ENCODE results near the gene SLC25A1. TPM values are rescaled to one million over a fixed set of nuclear protein-coding genes. Genes with fewer than 3 reads are reported as not detected.
"Not testable (repeated sequence)": the region's sequence is repeated elsewhere in the genome, so short reads cannot be mapped to it uniquely, and the experiment has no call there.

The SLC25A1 gene
- total RNA-seq, 1 donor from 2014 or later, result 22.2 TPM

DNA sequence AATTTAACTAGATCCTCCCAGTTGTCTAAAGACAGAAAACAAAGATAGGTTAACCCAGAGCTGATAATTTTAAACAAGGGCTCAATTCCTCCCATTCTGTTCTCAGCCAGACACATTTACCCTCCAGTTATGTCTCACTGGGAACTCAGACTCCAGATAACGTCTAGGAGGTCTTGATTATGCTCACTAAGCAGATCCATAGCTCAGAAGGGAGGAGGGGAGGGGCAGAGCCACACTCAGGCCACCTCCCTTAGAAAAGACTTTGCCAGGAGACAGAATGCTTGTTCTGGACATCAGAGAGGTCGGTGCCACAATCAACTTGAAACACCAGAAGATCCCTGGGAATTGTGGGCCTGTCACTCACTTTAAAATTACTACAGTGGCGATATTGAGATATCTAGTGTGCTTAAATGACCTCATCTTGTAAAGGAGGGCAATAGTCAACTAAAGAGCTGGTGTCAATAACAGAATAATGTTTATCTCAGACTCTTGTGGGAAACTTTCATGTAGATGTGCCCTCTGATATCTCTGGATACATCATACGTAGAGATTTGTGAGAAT is 29.8 kb upstream of the SLC25A1 start:
- no peak for DNase-seq (ENCODE audit: low spot score)
- intact Hi-C loops (cut with DNase I), result loop anchor here (10.0 kb wide), 1 partner anchor 64 kb away; the partner anchor contains the start of gene ESS2

DNA sequence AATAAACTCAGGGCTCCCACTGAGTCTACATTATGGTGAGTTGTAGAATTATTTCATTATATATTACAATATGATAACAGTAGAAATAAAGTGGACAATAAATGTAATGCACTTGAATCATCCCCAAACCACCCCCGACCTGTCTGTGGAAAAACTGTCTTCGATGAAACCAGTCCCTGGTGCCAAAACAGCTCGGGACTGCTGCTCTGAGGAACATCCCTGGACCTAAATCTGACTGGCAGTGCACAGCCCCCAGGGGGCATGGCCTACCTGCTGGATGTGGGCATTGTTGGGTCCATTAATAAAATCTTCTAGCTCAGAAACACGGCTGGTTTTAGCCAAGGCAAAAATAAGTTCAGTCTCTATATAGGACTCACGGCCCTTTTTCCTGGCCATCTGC is 29.3 kb upstream of the SLC25A1 start:
- DNase-seq (ENCODE audit: low spot score), result no peak
- intact Hi-C loops (cut with DNase I), result loop anchor here (10.0 kb wide), 1 partner anchor 63 kb away; the partner anchor contains the start of gene ESS2

DNA sequence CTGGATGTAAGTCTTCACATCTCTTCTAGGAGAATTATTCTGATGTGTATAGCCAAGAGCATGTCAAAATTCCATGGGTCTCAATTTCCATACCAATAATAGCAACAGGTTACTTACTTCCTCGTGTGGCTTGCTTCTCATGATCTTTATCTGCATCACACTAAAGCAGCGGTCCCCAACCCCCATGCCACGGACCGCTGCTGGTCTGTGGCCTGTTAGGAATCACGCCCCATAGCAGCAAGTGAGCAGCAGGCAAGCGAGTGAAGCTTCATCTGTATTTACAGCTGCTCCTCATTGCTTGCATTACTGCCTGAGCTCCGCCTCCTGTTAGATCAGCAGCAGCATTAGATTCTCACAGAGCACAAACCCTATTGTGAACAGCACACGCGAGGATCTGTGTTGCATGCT is 28.9 kb upstream of the SLC25A1 start:
- DNase-seq (ENCODE audit: low spot score), result no peak
- intact Hi-C loops (cut with DNase I), result loop anchor here (10.0 kb wide), 1 partner anchor 63 kb away; the partner anchor contains the start of gene ESS2

DNA sequence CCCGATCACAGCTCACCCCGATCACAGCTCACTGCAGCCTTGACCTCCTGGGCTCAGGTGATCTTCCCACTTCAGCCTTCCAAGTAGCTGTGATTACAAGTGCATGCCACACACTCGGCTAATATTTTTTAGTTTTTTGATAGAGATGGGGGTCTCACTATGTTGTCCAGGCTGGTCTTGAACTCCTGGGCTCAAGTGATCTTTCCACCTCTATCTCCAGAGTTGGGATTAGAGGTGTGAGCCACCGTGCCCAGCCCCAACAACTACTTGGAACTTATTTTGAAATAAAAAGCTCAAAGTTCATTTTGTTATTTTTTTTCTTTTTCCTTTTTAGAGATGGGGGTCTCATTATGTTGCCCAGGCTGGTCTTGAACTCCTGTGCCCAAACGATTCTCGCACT is 27.8 kb upstream of the SLC25A1 start:
- intact Hi-C loops (cut with DNase I), result loop anchor here (10.0 kb wide), 1 partner anchor 61 kb away; the partner anchor contains the start of gene ESS2
- no peak for DNase-seq (ENCODE audit: low spot score)

DNA sequence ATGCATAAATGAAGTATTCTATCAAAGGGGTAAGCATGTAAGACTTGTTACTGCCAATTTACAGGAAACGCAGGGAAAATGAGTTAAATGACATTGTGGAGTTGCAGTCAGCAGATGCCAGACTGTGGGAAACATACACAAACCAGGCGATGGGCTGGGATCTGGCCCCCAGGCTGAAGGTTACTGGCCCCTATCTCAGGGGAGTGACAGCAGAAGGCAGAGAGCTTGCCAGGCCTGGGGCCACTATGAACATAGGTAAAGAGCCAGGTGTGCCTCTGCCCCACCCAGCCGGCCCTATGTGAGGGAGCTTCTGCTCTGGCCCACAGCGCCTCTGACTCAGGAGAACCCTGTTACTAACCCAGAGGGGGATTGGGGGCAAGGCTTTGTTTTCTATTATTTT is 26.1 kb upstream of the SLC25A1 start:
- no peak for DNase-seq (ENCODE audit: low spot score)
- intact Hi-C loops (cut with DNase I), result loop anchor here (10.0 kb wide), 1 partner anchor 60 kb away; the partner anchor contains the start of gene ESS2

DNA sequence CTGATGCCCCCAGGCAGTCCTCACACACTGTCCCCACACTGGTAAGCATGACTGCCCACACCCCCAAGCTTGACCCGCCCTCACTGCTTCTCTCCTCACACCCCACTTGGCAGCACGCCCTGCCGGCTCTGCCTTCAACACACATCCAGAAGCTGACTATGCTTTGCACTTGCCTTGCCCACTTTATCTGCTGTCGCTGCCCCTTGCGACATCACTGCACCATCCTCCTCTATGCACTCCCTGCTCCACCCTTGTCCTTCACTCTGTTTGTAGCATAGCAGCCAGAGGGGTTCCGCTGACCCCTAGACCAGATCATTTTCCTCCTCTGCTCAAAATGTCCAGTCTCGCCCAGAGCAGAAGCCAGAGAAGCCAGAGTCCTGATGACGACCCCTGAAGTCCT is 25.3 kb upstream of the SLC25A1 start:
- intact Hi-C loops (cut with DNase I), result loop anchor here (10.0 kb wide), 1 partner anchor 59 kb away; the partner anchor contains the start of gene ESS2
- no peak for DNase-seq (ENCODE audit: low spot score)

DNA sequence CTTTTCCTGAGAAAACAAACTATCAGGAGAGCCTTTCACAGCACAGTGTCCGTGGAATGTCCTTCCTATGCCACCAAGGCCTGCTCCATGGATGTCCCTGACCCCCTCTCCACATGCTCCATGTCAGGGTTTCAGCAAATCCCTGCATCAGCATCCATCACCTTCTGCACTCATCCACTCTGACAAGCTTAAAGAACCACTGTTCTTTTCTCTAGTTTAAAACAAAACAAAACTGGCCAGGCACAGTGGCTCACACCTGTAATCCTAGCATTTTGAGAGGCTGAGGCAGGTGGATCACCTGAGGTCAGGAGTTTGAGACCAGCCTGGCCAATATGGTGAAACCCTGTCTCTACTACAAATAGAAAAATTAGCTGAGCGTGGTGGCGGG is 24.3 kb upstream of the SLC25A1 start:
- DNase-seq (ENCODE audit: low spot score), result not testable (repeated sequence)
- intact Hi-C loops (cut with DNase I), result loop anchor here (10.0 kb wide), 1 partner anchor 58 kb away; the partner anchor contains the start of gene ESS2

DNA sequence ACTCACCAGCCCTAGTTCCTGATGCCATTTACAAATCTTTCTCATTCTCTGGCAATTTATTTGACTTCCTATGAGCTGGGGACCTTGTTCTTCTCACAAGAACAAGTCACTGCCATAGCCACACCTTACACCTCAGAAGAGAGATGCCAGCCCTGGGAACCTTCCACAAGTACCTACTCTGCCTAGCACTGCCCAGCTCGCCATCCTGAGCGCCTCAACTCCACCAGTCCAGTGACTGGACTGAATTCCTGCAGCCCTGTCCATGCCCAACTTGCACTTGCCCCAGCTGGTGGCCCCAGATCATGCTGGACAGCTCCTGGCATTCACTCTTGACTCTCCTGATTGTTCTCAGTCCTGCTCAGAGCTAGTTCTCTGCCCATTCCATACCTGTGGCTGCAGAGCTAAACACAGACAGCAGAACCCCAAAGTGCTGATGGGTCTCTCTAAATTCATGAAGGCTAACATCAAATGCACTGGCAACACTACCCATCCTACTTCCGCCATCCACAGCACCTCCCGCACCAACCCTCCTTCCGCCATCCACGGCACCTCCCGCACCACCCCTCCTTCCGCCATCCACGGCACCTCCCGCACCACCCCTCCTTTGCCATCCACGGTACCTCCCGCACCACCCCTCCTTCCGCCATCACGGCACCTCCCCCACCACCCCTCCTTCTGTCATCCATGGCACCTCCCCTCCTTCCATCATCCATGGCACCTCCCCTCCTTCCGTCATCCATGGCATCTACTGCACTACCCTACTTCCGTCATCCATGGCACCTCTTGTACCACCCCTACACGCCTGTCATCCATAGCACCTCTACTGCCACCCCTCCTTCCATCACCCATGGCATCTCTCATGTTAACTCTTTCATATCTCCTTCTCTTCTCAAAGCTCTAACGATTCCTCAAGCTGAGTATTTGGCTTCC is 23.6 kb upstream of the SLC25A1 start:
- intact Hi-C loops (cut with DNase I), result loop anchor here (10.0 kb wide), 1 partner anchor 57 kb away; the partner anchor contains the start of gene ESS2
- no peak for DNase-seq (ENCODE audit: low spot score)

DNA sequence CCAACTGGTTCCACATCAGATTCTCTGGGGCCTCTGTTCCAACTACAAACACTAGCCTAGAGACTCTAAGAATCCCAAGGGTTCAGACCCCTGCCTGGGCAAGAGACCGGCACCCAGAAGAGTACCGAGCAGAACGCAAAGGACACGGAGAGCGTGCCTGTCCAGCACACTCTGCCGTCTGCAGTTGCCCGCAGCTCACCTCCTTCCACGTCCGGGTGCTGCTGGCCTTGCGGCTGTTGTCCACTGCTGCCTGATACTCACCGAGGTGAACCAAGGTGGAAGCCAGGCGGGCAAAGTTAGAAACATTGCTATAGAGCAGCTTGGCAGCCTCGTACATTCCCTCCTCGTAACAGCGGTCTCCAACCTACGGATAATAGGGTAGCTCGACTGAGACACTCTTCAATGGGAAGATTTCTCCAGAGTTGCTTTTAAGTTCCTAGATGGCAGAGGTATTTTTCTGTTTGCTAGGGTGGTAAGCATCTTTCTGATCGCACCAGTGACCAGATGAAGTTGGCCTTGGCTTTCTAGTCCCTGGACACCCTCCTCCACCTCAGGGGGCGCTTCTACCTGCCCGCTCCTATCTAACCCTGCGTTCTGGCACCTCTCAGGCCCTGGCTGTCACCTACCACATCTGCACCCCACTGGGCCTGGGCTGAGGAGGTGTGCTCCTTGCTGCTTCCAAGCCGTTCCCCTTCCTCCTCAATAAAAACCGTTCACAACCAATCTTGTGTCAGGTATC is 22.8 kb upstream of the SLC25A1 start:
- no peak for DNase-seq (ENCODE audit: low spot score)
- intact Hi-C loops (cut with DNase I), result loop anchor here (10.0 kb wide), 1 partner anchor 56 kb away; the partner anchor contains the start of gene ESS2

DNA sequence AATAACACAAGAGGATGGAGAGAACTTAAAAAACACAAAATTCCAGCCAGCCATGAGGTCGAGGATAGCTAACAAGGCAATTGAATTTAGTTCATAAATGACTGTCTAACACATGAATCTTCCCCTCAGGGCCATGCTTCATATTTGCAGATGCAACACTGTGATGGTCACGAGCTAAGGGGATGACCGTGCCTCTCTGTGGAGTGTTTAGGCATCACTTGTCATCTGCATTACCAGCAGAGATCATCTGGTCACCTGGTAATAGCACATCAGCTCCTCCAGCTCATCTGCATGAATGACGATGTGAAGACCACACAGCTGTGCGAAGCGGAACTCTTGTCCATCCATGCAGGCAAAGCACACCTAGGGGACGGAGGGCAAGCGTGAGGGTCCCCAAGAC is 20.9 kb upstream of the SLC25A1 start:
- DNase-seq (ENCODE audit: low spot score), result no peak
- intact Hi-C loops (cut with DNase I), result no loop called here

DNA sequence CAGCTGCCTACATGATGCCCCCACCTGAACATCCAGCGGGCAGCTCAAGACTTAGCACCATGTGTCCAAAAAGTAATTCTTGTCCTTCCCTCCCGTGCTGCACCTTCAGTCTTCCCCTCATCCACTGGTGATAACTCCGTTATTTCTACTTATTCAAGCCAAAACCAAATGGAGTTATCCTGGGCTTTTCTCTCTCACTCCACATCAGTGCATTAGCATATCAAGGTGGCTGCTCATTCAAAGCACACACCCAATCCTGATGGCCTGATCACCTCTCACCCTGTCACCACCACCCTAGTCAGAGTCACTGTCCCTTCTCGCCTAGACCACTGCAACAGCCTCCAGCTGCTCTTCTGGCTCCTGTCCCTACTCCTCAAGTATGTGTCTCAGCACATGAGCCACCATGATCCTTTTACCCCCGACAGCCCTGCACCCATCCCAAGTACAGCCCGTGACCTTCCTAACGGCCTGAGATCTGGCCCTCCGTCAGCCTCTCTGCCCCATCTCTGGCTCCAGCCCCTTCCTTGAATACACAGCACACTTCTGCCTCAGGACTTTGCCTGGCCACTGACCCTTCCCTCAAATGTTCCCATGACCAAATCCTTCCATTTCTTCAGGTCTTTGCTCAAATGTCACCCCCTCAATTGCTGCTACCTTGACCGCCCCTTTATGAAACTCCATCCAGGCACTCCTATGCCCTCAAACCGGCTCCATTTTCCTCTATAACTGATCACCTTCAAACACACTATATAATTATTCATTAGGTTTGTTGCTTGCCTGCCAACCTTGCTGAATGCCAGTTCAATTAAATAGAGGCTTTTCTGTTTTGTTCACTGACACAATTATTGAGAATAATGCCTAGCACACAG is 19.7 kb upstream of the SLC25A1 start:
- DNase-seq (ENCODE audit: low spot score), result no peak
- intact Hi-C loops (cut with DNase I), result no loop called here

DNA sequence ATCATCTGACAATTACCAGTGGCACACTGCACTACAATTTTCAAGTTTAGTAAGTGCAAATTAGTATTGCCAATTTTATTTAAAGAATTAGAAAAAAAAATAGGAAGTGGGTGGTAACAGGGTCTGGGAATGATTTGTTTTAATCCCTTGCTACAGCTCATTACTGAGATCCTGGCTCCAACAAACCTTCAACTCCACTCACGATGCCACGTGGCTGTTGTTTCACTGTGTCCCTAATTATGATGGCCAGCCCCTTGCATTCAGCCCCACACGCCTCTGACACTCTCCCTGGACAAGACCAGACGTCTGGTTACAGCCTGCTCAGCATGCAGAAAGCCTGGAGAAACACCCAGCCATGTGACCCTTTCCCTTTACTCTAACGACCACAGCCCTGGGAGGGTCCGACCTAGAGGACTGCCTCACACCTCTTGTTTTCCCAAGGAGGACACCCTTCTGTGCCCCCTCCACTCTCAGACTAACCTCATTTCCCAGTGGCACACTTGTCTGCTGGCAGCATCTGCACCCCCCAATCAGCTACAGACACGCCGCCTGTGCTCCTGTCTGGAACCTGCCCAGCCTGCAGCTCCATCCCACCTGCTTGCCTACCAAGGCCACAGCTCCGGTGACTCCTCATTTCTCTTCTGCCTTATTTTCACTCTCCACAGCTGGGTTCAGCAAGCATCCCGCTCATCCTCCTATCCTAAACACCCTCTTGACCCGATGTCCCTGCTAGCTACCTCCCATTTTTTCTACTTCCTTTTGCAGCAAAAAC is 18.5 kb upstream of the SLC25A1 start:
- intact Hi-C loops (cut with DNase I), result no loop called here
- DNase-seq (ENCODE audit: low spot score), result no peak

DNA sequence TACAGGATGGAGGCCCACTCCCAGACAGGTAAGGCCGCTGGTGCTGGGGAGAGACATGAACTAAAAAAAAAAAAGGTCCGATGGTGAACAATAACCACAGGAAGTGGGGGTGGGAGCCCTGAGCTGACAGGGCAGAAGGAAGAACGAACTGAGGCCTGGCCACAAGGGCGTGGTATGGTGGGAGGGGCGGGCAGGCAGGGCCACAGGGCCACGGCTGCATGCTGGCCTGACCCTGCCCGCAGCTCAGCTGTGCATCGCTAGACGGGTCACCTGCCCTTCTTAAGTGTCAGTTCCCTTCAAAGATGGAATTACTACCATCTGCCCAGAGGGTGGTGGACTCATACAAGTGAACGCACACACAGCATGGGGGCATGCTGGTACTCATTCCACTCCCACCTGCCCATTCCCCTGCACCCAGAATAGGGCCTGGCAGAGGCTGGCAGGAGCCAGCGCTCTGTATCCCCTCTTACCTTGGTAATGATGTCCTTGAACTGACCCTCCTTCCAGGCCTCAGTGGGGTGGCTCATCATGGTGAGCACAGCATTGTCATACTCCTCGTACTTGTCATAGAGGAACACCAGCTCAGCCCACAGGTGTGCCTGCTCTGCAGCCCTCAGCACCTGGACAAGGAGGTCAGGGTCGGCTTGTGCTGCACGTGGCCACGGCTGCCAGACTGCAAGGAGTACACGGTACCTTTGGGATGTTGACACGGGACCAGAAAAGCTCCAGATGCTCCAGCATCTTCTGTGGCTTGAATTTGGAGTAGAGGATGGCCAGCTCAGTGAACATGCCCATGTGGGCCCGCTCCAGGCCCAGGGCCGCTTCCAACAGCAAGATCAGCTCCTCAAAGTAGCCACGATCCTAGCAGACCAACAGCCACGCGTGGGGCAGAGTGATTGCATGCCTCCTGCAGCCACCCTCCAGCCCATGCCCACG is 17.5 kb upstream of the SLC25A1 start:
- intact Hi-C loops (cut with DNase I), result no loop called here
- no peak for DNase-seq (ENCODE audit: low spot score)

DNA sequence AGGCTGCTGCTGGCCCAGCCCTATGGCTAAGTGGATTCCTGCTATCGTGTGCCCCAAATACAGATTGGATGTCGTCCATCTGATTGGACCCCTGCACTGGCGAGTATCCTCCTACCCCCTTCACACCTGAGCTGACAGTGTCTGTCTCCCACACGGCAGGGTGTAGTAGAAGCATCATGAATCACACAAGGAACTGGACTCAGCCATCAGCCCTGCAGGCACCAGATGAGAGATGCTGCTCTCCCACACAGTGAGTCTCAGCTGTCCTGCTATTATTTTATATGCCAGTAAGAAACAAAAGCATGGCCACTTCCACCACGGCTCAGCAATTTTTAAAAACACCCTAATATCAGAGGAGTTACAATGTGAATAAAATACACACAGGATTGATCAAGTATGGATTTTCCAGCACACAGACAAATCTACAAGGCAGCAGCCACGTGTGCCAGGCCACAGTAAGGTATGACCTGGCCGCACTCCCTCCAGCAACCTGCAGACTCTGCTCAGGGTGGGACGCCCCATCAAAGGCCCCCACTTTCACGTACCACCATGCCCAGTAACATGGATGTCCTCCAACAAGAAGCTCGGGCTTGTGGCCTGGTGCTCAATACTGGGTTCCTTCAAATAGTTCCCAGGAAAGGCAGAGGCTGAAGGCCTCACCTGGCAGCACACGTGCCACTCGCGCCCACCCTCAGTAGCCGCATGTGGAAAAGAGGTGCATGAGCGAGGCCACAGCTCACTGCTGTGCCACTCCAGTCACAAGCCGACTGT is 16.4 kb upstream of the SLC25A1 start:
- no peak for DNase-seq (ENCODE audit: low spot score)
- intact Hi-C loops (cut with DNase I), result no loop called here

DNA sequence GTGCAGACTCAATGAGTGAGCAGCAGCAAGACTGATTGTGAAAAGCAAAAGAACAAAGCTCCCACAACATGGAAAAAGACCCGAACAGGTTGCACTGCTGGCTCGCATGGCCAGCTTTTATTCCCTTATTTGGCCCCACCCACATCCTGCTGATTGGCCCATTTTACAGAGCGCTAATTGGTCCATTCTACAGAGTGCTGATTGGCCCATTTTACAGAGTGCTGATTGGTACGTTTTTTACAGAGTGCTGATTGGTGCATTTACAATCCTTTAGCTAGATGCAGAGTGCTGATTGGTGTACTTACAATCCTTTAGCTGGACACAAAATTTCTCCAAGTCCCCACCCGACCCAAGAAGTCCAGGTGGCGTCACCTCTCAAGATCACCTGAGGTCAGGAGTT is 15.3 kb upstream of the SLC25A1 start:
- DNase-seq (ENCODE audit: low spot score), result no peak
- intact Hi-C loops (cut with DNase I), result no loop called here

Measured in cardiac septum (tissue), 1 donor.